HG02973 (cell line): ENCODE results near the gene STAT3.
A peak's percentile ranks its signal among the peaks of the same experiment; 100 is the strongest.

Source experiments
- ATAC-seq: cut with Tn5 transposase; IDR thresholded peaks from one replicate; pipeline ENCODE4 v1.9.1; 2021; ENCODE audit warnings: moderate library complexity; ENCODE audit not compliant: unreplicated experiment

Gene STAT3

GRCh38 chr17:42354956-42355843, 33.0 kb downstream of the STAT3 start:
- no peak for ATAC-seq

- ATAC-seq = no peak
These were observed 40.1 kb downstream of the STAT3 start for GRCh38 chr17:42348104-42348503.

DNA sequence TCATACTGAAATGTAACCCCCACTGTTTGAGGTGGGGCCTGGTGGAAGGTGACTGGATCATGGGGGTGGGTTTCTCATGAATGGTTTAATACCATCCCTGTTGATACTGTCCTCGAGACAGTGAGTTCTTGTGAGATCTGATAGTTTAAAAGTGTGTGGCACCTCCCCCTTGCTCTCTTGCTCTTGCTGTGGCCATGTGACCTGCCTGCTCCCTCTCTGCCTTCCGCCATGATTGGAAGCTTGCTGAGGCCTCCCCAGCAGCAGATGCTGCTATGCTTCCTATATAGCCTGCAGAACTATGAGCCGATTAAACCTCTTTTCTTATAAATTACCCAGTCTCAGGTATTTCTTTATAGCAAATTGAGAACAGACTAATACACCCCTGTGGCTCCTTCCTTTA, 40.6 kb downstream of the STAT3 start:
- ATAC-seq = no peak

GRCh38 chr17:42347198-42347597, 41.0 kb downstream of the STAT3 start:
- no peak for ATAC-seq

DNA sequence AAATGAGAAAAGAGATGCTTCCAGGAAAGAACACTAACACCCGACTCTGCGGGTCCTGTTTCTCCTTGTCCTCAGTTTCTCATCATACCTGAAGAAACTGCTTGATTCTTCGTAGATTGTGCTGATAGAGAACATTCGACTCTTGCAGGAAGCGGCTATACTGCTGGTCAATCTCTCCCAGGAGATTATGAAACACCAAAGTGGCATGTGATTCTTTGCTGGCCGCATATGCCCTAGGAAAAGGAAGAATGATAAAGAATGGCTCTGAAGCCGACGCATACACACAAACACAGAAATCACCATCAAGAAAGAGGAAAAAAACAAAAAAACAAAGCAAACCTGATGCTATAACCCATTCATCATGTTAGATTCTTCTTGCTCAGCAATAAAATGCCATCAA, 41.8 kb downstream of the STAT3 start:
- ATAC-seq = no peak

DNA sequence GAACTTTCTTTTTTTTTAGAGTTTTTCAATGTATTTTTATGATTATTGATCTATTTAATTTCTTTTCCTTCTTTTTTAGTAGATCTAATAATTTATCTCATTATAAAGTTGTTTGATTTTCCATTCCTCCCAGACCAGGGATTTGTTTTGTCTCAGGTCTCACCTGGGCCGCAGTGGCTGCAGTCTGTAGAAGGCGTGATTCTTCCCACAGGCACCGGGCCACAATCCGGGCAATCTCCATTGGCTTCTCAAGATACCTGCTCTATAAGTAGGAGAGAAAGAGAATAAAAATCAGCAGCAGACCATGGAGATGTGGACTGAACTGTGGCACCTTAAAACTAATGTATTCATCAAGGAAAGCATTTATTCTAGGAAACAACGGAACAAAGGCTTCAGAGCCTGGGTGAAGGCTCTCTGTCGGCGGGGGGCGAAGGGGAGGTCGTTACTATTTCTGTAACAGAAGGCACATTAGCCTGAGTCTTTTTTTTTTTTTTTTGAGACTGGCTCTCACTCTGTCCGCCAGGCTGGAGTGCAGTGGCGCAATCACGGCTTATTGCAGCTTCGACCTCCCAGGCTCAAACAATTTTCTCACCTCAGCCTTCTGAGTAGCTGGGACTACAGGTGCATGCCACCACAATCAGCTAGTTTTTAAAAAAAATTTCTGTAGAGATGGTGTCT, 42.7 kb downstream of the STAT3 start:
- ATAC-seq = no peak

GRCh38 chr17:42342242-42343008, 45.8 kb downstream of the STAT3 start:
- ATAC-seq = no peak

DNA sequence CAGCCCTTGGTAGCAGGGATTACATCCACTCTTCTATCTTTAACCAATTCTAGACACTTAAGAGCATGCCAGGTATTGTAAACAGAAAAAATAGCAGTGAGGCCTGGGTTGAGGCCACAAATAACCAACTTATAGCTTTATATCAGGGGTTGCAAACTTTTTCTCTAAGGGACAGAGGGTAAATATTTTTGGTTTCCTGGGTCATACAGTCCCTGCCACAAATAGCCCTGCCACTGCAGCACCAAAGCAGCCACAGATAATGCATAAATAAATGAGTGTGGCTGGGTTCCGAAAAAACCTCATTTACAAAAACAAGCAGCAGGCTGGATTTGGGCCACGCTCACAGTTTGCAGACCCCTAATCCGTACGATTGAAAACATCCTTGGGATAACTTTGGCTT, 46.7 kb downstream of the STAT3 start:
- ATAC-seq = no peak

GRCh38 chr17:42340691-42341127, 47.5 kb downstream of the STAT3 start:
- no peak for ATAC-seq

GRCh38 chr17:42339221-42339620, 49.0 kb downstream of the STAT3 start:
- ATAC-seq = no peak

DNA sequence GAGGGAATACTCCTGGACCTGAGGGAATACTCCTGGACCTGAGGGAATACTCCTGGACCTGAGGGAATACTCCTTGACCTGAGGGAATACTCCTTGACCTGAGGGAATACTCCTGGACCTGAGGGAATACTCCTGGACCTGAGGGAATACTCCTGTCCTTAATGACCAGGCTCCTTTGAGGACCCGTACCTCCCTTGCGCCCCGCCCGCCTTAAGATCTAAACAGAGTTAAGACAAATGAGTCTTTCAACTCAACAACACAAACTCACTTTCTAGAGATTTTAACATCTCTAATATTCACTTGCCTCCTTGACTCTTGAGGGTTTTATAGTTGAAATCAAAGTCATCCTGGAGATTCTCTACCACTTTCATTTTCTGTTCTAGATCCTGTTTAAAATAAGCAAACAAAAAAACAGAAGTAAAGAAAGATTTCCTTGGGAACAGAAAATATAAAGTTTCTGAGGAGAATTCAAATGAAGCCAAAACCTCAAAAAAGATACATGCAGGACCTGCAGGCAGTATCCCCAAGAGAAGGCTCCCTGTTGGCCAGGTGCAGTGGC, 49.7 kb downstream of the STAT3 start:
- no peak for ATAC-seq

- ATAC-seq = peak; percentile 50
These were observed 50.8 kb downstream of the STAT3 start for GRCh38 chr17:42337442-42337841.

DNA sequence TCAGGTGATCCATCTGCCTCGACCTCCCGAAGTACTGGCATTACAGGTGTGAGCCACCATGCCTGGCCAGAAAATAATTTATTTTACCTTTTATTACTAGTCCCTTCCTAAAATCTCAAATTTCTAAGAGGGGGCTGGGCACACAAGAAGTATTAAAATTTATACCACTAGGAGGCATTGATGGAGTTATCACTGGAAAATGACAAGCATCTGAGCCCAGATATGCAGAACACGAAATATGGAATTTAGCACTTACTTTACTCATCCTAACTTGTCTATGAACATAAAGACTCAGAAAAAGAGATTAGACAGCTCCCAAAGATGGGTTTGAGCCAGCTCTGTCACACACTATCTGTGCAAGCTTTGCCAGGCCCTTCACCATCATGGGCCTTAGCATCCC, 53.6 kb downstream of the STAT3 start:
- ATAC-seq = no peak

- peak; percentile 44 for ATAC-seq
These were observed 55.2 kb downstream of the STAT3 start for GRCh38 chr17:42333053-42333452.

GRCh38 chr17:42329025-42329976, 58.9 kb downstream of the STAT3 start:
- ATAC-seq = no peak

- no peak for ATAC-seq
These were observed 63.2 kb downstream of the STAT3 start for GRCh38 chr17:42325026-42325425.

GRCh38 chr17:42323268-42323773, 64.9 kb downstream of the STAT3 start:
- no peak for ATAC-seq

DNA sequence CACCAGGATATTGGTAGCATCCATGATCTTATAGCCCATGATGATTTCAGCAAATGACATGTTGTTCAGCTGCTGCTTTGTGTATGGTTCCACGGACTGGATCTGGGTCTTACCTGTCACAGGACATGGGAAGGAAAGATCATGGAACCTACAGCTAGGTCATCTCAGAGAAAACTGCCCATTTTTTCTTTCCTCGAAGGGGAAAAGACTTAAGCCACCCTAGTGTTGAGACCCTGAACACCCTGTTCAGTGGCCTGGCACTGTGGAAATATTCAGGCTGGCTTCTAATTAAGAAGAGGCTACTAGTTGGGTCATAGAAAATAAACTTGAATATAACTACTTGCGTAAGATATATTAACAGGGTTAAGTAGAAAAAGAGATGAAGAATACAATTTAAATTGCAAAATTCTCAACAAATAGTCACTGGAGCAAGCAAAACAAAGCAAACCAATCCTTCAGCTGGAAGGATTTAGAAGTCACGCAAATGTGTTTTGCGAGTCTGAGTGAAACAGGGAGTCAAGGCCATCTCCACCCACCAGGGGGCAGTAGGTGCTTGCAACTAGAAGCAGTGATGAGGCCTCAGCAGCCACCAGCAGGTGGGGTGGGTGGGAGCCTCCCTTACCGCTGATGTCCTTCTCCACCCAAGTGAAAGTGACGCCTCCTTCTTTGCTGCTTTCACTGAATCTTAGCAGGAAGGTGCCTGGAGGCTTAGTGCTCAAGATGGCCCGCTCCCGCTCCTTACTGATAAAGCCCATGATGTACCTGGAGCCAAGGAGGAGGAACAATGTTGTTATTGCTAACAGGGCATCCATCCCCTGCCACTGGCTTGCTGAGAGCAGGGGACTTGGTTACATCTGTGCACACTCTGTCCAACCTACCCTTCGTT, 65.6 kb downstream of the STAT3 start:
- peak; percentile 79 for ATAC-seq

GRCh38 chr17:42321555-42321954, 66.7 kb downstream of the STAT3 start:
- no peak for ATAC-seq
